Liver (tissue), 9 donors: Measurements from ENCODE around the gene HES3. TPM values are rescaled to one million over a fixed set of nuclear protein-coding genes. Genes with fewer than 3 reads are reported as not detected.

Experiments
- DNase-seq: peaks from one replicate; pipeline ENCODE4 v3.0.0-alpha.2; 2017; ENCODE audit warnings: low spot score
- H3K27ac ChIP-seq, 2 donors: one replicate each; pipeline ENCODE4 v1.7.0; 2013; ENCODE audit warnings: inconsistent platforms in 2 of 2, low read length in 2 of 2, control low read depth in 1 of 2, low read depth in 1 of 2, mild to moderate bottlenecking in 1 of 2
- H3K27me3 ChIP-seq, 4 donors: one replicate each; pipeline versions ENCODE4 v1.6.1 to v1.7.0; 2013; ENCODE audit warnings: low read length in 3 of 4, inconsistent platforms in 1 of 4, mild to moderate bottlenecking in 1 of 4, moderate library complexity in 1 of 4; ENCODE audit not compliant: control insufficient read depth in 4 of 4, insufficient read depth in 4 of 4
- H3K36me3 ChIP-seq, 4 donors: one replicate each; pipeline versions ENCODE4 v1.6.1 to v1.7.0; 2013; ENCODE audit warnings: low read length in 3 of 4, mild to moderate bottlenecking in 3 of 4, low read depth in 1 of 4, moderate library complexity in 1 of 4; ENCODE audit not compliant: control insufficient read depth in 4 of 4, insufficient read depth in 3 of 4
- H3K4me1 ChIP-seq, 4 donors: one replicate each; pipeline versions ENCODE4 v1.6.1 to v1.7.0; 2013; ENCODE audit warnings: low read length in 3 of 4, mild to moderate bottlenecking in 3 of 4, moderate library complexity in 1 of 4; ENCODE audit not compliant: control insufficient read depth in 4 of 4, insufficient read depth in 4 of 4
- H3K4me3 ChIP-seq, 3 donors: one replicate each; pipeline versions ENCODE4 v1.6.1 to v1.7.0; 2013; ENCODE audit warnings: low read length in 3 of 3, control low read depth in 1 of 3, low read depth in 1 of 3, mild to moderate bottlenecking in 1 of 3
- H3K9ac ChIP-seq, 2 donors: one replicate each; pipeline ENCODE4 v1.7.0; 2013; ENCODE audit warnings: low read length in 2 of 2, mild to moderate bottlenecking in 2 of 2, moderate library complexity in 2 of 2, control low read depth in 1 of 2, low read depth in 1 of 2
- H3K9me3 ChIP-seq, 4 donors: one replicate each; pipeline versions ENCODE4 v1.6.1 to v1.7.0; 2013; ENCODE audit warnings: low read length in 3 of 4; ENCODE audit not compliant: control insufficient read depth in 4 of 4
- FOXA1 ChIP-seq: IDR thresholded peaks from 2 replicates; pipeline ENCODE4 v1.6.1; 2016; ENCODE audit warnings: antibody characterized with exemption
- FOXA2 ChIP-seq: IDR thresholded peaks from 2 replicates; pipeline ENCODE4 v1.6.1; 2016; ENCODE audit warnings: antibody characterized with exemption
- GABPA ChIP-seq, 2 donors: IDR thresholded peaks in 1 of 2; conservative IDR thresholded peaks in 1 of 2; 2 replicates each; pipeline ENCODE4 v1.6.1; 2016; ENCODE audit warnings: antibody characterized with exemption in 2 of 2, mild to moderate bottlenecking in 1 of 2, moderate library complexity in 1 of 2
- JUND ChIP-seq, 2 donors: IDR thresholded peaks; 2 replicates each; pipeline ENCODE4 v1.6.1; 2016; ENCODE audit warnings: antibody characterized with exemption in 2 of 2
- RXRA ChIP-seq, 2 donors: IDR thresholded peaks; 2 replicates each; pipeline ENCODE4 v1.6.1; 2017 to 2018; ENCODE audit warnings: antibody characterized with exemption in 2 of 2, mild to moderate bottlenecking in 1 of 2
- YY1 ChIP-seq: IDR thresholded peaks from 2 replicates; pipeline ENCODE4 v1.6.1; 2016; ENCODE audit warnings: antibody characterized with exemption, mild to moderate bottlenecking
- WGBS: extraction: QIAGEN DNeasy Blood & Tissue Kit; methylation state at CpG from one replicate; pipeline ENCODE4 v1.1.7; 2013; 5-methylcytosine and 5-hydroxymethylcytosine counted together
- polyA plus RNA-seq, 2 donors: library from polyadenylated mRNA; stranded (reverse) in 1 of 2; unstranded in 1 of 2; fragments of 200-250 nt in 1 of 2; fragments of >200 nt in 1 of 2; fragmentation: Nextera tagmentation in 1 of 2; extraction: Ambion mirVana in 1 of 2; gene quantifications; one replicate each; pipeline versions ENCODE4 v1.2.1 to v1.2.3, GENCODE V29; 2013 to 2015
- total RNA-seq, 2 donors: library from RNA; depleted of rRNA; stranded (reverse); fragments of >200 nt; gene quantifications; one replicate each; pipeline ENCODE4 v1.2.3, GENCODE V29; 2014
- TF ChIP-seq, protein P1 (sequence below): IDR thresholded peaks from 2 replicates; pipeline ENCODE4 v1.6.1; 2016; ENCODE audit warnings: antibody characterized with exemption
- TF ChIP-seq, protein P2 (sequence below): IDR thresholded peaks from 2 replicates; pipeline ENCODE4 v1.6.1; 2016; ENCODE audit warnings: antibody characterized with exemption
- donor health status: healthy.
- donor health status: healthy.
- donor health status: healthy.
- donor health status: healthy.
- donor health status: healthy.

The HES3 gene
- total and polyA plus RNA-seq, 4 donors, result not detected

DNA sequence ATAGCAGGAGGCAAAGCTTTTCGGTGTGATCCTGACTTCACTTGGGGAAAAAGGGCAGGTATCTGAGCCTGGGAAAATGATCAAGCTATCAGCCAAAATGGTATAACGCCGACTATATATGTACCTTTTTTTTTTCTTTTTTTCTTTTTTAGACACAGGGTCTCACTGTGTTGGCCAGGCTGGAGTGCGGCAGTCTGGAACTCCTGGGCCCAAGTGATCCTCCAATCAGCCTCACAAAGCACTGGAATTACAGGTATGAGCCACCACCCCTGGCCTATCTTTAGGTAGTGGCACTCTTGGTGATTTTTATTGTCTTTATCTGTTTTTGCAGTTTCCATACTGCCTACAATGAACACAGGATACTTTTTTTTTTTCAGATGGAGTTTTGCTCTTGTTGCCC is 6.9 kb upstream of the HES3 start (continued):
- TF ChIP-seq, protein P1, sequence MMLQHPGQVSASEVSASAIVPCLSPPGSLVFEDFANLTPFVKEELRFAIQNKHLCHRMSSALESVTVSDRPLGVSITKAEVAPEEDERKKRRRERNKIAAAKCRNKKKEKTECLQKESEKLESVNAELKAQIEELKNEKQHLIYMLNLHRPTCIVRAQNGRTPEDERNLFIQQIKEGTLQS, result no peak

DNA sequence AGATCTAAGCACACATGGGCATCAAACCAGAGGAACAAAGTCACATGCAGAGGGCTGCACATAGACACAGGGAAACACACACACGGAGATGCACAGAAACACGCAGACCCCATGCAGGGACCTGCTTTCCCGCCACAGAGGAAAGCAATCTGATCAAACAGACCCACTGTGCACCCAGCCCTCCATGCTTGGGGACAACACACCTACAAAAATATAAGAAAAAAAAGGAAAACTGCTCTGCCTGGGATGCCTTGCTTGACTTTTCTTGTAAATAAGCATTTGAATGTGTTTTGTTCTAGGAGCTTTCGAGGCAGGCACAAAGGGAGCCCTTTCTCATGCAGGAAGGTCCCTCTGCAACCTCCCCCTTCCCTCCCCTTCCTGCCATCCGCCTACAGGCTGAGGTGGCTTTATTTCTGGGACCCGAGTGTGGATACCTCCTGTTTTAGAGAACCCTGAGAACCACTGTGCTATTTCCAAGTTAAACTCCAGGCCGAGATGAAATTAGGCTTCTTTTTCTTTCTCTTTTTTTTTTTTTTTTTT is 4.7 kb upstream of the HES3 start:
- WGBS, result 54% methylated on average over 7 of the region's 7 CpGs
- no peaks in the 10 kb centered on the region for H3K9me3 ChIP-seq
- no peak overlapping the region for H3K27ac ChIP-seq
- no peak overlapping the region for H3K9ac ChIP-seq
- no peak overlapping the region for H3K4me3 ChIP-seq
- TF ChIP-seq JUND (IDR thresholded peaks at IDR 0.05), result no peak
- no peak for TF ChIP-seq RXRA (IDR thresholded peaks at IDR 0.05)
- H3K4me1 ChIP-seq, result peaks cover 6 to 15% (median 9%) of the 10 kb centered on the region in 4 donors
- peaks cover 6 to 11% (median 9%) of the 10 kb centered on the region in 4 donors for H3K27me3 ChIP-seq
- no peak for DNase-seq
- no peaks in the 10 kb centered on the region for H3K36me3 ChIP-seq

DNA sequence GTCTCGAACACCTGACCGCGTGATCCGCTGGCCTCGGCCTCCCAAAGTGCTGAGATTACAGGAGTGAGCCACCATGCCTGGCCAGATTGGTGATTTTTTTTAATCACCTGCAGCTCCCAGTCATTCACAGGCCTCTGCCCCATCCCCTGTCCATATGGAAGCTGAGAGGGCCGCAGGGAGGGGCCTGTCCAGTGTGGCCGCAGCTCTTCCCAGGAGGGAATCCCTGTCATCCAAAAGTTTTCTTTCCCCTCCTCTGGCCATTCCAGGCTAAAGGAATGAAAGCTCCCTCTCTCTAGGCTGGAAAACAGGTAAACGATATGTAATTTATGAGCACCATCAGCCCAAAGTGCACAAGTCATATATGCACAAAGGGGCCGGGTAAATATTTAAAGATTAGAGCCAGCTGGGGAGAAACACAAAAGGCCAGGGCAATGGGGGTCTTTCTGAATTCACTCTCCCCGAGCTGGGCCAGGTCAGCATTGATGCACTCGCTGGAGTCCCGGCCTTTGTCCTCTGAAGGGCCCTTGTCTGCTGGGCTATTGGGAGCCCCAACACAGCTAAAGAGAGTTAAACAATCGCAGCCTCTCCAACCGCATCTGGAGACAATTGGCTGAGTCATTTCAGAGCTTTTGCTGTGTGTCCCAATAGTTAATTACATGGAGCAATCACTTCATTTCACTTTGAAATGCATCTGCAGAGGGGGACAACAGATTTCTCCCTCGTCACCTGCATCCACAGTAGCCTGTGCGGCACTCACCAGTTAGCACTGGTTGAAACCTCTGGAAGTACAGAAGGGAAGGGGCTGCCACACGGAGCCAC is 3.8 kb upstream of the HES3 start:
- no peak overlapping the region for H3K27ac ChIP-seq
- no peak for DNase-seq
- peaks cover 6 to 11% (median 9%) of the 10 kb centered on the region in 4 donors for H3K27me3 ChIP-seq
- H3K9me3 ChIP-seq, result no peaks in the 10 kb centered on the region
- H3K36me3 ChIP-seq, result no peaks in the 10 kb centered on the region
- TF ChIP-seq YY1, result no peak
- no peak for TF ChIP-seq GABPA (IDR thresholded peaks at IDR 0.05 in 1 of 2, conservative IDR thresholded peaks at IDR 0.05 in 1 of 2)
- no peak overlapping the region for H3K4me3 ChIP-seq
- peaks cover 0 to 7% (median 6%) of the 10 kb centered on the region in 4 donors for H3K4me1 ChIP-seq
- H3K9ac ChIP-seq, result no peak overlapping the region
- WGBS, result 44% methylated on average over 17 of the region's 17 CpGs

DNA sequence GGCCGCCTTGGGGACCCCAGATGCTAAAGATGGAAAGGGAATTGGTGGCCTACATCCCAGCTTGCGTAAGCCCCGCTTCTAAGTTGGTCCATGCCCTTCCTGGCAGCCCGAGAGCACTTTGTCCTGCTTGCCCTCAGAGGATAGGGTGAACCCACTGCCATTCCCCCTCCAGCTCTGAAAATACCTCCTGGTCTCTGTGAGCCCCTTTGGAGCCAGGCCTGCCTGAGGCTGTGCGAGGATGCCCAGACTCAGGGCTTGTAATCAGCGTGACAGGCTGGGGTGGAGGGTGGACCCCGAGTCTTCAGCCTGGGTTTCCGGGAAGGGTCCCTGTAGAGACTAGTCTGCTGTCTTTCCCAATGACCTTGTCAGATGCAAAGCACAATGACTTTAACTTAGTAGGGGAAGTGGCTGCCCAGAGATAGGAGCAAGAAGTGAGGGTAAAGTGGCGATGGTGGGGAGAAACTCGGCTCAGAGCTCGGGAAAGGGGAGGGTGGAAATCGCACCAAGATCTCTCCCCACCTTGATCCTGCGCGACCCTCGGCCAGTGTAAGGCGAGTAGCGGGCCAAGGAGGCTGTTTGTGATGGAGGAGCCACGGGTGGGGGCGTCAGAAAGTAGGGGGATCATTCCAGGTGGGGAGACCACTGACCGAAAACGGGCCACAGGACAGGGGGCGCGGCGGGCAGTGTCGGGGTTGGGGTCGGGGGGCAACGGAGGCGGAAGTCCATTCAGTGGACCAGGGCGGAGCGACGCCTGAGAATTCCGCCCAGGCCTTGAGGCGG is 2.7 kb upstream of the HES3 start:
- Histone ChIP-seq H3K9ac (no peak overlapping the region), H3K36me3 (no peaks in the 10 kb centered on the region), H3K27me3 (peaks cover 6 to 14% (median 9%) of the 10 kb centered on the region in 4 donors), H3K4me3 (no peak overlapping the region), H3K4me1 (peaks cover 0 to 10% (median 8%) of the 10 kb centered on the region in 4 donors), H3K27ac (no peak overlapping the region), H3K9me3 (no peaks in the 10 kb centered on the region)
- TF ChIP-seq FOXA2 (no peak), FOXA1 (no peak), RXRA (IDR thresholded peaks at IDR 0.05) (no peak)
- TF ChIP-seq, protein P2, sequence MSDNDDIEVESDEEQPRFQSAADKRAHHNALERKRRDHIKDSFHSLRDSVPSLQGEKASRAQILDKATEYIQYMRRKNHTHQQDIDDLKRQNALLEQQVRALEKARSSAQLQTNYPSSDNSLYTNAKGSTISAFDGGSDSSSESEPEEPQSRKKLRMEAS, result no peak
- DNase-seq, result no peak
- 25% methylated on average over 33 of the region's 33 CpGs for WGBS
